CMK (cell line): ENCODE measurements around the gene SRGAP2C.
"Not testable (repeated sequence)": the region's sequence is repeated elsewhere in the genome, so short reads cannot be mapped to it uniquely, and the experiment has no call there.

Experiments
- DNase-seq: peaks from one replicate; pipeline ENCODE4 v3.0.0-alpha.2; 2010; ENCODE audit warnings: low read depth

SRGAP2C gene

DNA sequence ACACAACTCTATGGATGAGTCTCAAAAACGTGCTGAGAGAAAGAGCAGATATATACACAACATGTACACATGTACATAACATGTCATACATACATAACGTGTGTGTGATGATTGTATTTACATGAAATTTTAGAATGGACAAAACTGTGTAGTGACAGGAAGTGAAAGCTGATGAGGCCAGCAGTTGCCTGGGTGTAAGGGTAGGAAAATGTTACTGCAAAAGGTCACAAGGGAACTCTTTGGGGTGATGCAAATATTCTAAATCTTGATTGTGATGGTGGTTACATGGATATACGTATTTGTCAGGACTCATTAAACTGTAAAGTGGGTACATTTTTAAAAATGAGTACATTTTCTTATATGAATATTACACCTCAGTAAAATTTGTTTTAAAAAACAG lies 236.7 kb downstream of the SRGAP2C start:
- not testable (repeated sequence) for DNase-seq

DNA sequence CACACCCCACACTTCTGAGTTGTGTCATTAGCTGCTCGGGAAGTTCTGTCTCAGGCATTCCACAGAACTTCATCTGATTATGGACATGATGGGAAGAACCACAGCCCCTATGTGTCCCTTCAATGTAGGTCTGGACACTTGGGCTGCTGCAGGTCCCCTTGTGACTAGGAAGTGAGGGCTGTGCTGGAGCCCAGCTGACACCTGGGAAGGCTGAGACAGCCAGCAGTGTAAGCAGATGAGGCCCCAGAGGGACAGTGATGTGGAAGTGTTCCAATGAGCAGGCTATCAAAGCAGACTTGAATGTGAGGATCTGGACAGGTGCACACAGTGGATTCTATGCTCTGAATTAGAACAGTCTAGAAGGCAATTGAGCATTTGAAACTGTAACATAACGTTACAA lies 239.2 kb downstream of the SRGAP2C start:
- DNase-seq, result not testable (repeated sequence)

DNA sequence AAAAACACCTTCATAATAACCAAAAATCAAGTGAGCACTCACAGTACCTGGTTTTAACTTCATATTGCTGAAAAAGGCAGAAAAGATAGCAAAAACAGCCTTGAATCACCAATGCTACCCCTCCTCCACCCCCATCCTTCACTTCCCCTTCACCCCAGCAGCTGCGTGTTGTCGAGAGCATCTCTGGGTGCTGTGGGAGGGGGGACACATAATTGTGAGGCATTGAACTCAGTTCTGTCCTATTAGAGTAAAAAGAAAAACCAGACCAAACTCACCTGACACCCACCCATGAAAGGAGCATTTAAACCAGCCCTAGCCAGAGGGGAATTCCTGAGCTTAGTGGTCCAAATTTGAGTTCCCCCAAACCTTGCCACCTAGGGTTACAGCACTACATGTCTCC lies 248.7 kb downstream of the SRGAP2C start:
- DNase-seq, result not testable (repeated sequence)

DNA sequence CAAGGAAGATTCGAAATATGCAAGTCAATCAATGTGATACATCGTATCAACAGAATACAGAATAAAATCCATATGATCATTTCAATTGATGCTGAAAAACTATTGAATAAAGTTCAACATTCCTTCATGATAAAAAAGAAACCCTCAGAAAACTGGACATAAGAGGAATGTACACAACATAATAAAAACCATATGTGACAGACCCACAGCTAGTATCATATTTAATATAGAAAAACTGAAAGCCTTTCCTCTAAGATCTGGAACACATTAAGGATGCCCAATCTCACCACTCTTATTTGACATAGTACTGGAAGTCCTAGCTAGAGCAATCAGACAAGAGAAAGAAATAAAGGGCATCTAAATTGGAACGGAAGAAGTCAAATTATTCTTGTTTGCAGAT lies 254.1 kb downstream of the SRGAP2C start:
- not testable (repeated sequence) for DNase-seq

DNA sequence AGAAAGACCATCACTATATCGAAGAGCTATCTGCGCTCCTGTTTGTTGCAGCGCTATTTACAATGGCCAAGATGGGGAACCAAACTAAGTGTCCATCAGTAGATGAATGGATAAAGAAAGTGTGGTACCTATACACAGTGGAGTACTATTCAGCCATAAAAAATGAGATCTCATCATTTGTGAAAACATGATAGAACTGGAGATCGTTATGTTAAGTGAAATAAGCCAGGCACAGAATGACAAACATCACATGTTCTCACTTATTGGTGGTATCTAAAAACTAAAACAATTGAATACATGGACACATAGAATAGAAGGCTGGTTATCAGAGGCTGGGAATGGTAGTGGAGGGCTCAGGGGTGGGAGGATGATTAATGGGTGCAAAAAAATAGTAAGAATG lies 256.2 kb downstream of the SRGAP2C start:
- no peak for DNase-seq
